Measurements from ENCODE around the gene MTOR.

DNA sequence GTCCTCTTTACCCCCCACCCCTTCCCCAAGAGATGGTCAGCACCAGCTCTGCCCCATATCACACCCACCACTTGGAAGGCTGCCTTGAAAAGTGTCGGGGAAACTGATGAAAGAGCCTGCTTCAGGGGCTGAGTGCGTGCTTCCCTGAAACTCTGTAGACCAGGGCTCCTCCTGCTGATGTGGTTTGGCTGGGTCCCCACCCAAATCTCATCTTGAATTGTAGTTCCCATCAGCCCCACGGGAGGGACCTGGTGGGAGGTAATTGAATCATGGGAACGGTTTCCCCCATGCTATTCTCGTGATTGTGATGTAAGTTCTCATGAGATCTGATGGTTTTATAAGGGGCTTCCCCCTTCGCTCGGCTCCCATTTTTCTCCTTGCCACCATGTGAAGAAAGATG, 47.0 kb upstream of the MTOR start:
- no peak for TF ChIP-seq POLR2A (IDR thresholded peaks at IDR 0.05)
- TF ChIP-seq, protein P1, sequence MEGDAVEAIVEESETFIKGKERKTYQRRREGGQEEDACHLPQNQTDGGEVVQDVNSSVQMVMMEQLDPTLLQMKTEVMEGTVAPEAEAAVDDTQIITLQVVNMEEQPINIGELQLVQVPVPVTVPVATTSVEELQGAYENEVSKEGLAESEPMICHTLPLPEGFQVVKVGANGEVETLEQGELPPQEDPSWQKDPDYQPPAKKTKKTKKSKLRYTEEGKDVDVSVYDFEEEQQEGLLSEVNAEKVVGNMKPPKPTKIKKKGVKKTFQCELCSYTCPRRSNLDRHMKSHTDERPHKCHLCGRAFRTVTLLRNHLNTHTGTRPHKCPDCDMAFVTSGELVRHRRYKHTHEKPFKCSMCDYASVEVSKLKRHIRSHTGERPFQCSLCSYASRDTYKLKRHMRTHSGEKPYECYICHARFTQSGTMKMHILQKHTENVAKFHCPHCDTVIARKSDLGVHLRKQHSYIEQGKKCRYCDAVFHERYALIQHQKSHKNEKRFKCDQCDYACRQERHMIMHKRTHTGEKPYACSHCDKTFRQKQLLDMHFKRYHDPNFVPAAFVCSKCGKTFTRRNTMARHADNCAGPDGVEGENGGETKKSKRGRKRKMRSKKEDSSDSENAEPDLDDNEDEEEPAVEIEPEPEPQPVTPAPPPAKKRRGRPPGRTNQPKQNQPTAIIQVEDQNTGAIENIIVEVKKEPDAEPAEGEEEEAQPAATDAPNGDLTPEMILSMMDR (IDR thresholded peaks at IDR 0.05): no peak

Measured in ovary (tissue), 3 donors.